Stimulated activated memory B cell treated with anti-CD40 and anti-IgM and Interleukin-4, amounts not matched to agents 10 μg/mL and 1 μg/mL and 100 μg/mL, for 72 hours (primary cell): ENCODE measurements around the gene CNOT11.
"Not testable (repeated sequence)": the region's sequence is repeated elsewhere in the genome, so short reads cannot be mapped to it uniquely, and the experiment has no call there.

Source experiments
- ATAC-seq: fragments of 150-1000 bp; cut with Tn5 transposase; 2 replicates; pipeline ENCODE4 v1.10.0; 2021
- H3K27ac Mint-ChIP-seq: one replicate; pipeline ENCODE4 v1.8.0; 2022; ENCODE audit warnings: mild to moderate bottlenecking, mixed read lengths
- H3K27me3 Mint-ChIP-seq: one replicate; pipeline ENCODE4 v1.8.0; 2022; ENCODE audit warnings: mixed read lengths
- H3K36me3 Mint-ChIP-seq: one replicate; pipeline ENCODE4 v1.8.0; 2022; ENCODE audit warnings: mixed read lengths
- H3K4me1 Mint-ChIP-seq: one replicate; pipeline ENCODE4 v1.8.0; 2022; ENCODE audit warnings: mixed read lengths
- H3K4me3 Mint-ChIP-seq: one replicate; pipeline ENCODE4 v1.8.0; 2022; ENCODE audit warnings: mild to moderate bottlenecking, moderate library complexity, mixed read lengths
- H3K9me3 Mint-ChIP-seq: one replicate; pipeline ENCODE4 v1.8.0; 2022; ENCODE audit warnings: mixed read lengths

Gene CNOT11

GRCh38 chr2:101307950-101308431 is 55.3 kb downstream of the CNOT11 start:
- peak; percentile 53 for ATAC-seq
- Mint-ChIP-seq H3K9me3 (no peaks in the 10 kb centered on the region), H3K36me3 (peaks cover 18% of the 10 kb centered on the region), H3K27ac (peak overlapping the region; percentile 83), H3K4me1 (peaks cover 61% of the 10 kb centered on the region), H3K27me3 (no peaks in the 10 kb centered on the region), H3K4me3 (peak overlapping the region; percentile 87)

DNA sequence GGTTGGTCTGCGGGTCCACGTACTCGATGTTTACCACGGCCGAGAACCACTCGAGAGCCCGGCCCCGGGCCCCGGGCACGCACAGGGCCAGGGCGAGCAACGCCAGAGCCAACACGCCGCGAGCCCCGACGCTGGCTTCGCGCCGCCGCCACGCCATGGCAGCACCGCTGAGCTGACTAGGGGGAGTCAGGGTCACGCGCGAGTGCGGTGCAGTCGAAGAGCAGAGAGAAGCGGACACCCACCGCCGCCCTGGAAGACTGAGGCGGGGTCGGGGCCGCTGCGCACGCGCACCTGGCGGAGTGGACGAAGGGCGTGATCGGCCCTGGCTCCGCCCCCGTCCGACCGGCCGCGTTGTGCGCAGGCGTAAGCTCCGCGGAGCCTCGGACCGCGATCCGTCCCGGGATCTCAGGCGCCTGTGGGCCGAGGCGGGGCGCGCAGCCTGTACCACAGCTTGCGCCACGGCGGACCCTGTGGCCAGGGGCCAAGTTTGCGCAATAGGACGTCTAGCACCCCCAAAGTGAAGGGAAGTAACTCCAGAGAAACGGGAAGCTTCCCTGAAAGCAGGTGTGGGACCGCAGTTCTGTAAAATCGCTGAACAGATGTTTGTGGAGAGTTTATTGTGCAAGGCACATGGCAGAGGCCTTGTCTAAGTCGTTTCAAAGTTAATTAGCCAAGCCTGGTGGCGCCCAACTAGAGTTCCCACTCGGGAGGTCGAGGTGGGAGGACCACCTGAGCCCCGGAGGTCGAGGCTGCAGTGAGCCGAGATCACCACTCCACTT is 55.9 kb downstream of the CNOT11 start, which contains the start of gene RNF149:
RNF149 (minus strand) TSS at position 270 of the 779 bp plus-strand sequence; CDS start at position 157, 113 bp downstream.
- no peaks in the 10 kb centered on the region for H3K9me3 Mint-ChIP-seq

GRCh38 chr2:101310090-101310833 is 57.6 kb downstream of the CNOT11 start:
- Mint-ChIP-seq H3K27me3 (no peaks in the 10 kb centered on the region), H3K4me1 (peaks cover 47% of the 10 kb centered on the region), H3K27ac (peak overlapping the region; percentile 71), H3K4me3 (no peak overlapping the region), H3K9me3 (no peaks in the 10 kb centered on the region), H3K36me3 (peaks cover 8% of the 10 kb centered on the region)
- ATAC-seq, result no peak

More for the DNA sequence above, 55.9 kb downstream of the CNOT11 start, which contains the start of gene RNF149:
- Mint-ChIP-seq H3K27me3 (no peaks in the 10 kb centered on the region), H3K4me3 (peak within 1 kb of the TSS; percentile 87), H3K4me1 (peaks cover 58% of the 10 kb centered on the region), H3K27ac (peak within 1 kb of the TSS; percentile 83), H3K36me3 (peaks cover 17% of the 10 kb centered on the region)
- ATAC-seq, result peak; percentile 89

DNA sequence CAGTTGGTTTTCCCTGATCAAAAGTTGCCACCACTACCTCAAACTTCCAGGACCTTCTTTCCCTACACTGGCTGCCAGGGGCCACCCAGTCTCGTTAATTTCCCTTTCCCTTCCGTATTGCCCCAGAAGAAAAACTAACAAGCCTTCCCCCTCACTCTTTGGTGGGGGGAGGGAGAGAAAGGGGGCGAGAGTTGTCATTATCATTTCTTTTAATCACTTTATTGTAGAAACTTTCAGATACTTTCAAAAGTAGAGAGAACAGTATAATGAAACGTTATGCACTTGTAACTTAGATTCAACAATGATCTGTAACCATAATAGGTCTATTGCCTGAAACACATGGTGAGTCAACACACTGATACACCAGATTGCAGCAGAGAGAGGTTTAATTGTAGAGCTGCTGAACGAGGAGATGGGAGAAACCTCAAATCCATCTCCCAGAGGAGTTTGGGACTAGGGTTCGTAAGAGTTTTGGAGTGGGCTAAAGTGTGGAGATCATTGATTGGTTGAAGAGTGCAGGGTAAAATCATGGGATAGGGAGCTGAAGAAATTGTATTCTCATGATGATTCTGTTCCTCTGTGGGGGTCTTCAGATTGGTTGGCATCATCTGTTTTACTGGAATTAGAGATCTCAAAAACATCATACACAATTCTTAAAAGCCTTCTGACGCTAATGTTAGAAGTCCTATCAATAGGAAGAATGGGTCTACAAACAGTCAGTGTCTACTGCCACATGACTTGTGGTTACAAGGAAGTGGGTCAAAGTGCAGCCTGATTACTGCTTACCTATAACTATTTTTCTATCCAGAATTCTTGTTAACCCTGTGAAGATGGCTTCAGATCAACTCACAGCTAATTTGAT is 58.4 kb downstream of the CNOT11 start:
- no peaks in the 10 kb centered on the region for H3K27me3 Mint-ChIP-seq
- peaks cover 5% of the 10 kb centered on the region for H3K36me3 Mint-ChIP-seq
- no peak for ATAC-seq
- peak overlapping the region; percentile 71 for H3K27ac Mint-ChIP-seq
- H3K9me3 Mint-ChIP-seq, result no peaks in the 10 kb centered on the region
- peak overlapping the region; percentile 31 for H3K4me3 Mint-ChIP-seq
- peaks cover 39% of the 10 kb centered on the region for H3K4me1 Mint-ChIP-seq

GRCh38 chr2:101311696-101312017 is 59.0 kb downstream of the CNOT11 start:
- no peak for ATAC-seq
- H3K27me3 Mint-ChIP-seq, result no peaks in the 10 kb centered on the region
- H3K27ac Mint-ChIP-seq, result peak overlapping the region; percentile 71
- peak overlapping the region; percentile 31 for H3K4me3 Mint-ChIP-seq
- H3K36me3 Mint-ChIP-seq, result peaks cover 2% of the 10 kb centered on the region
- H3K4me1 Mint-ChIP-seq, result peaks cover 33% of the 10 kb centered on the region
- H3K9me3 Mint-ChIP-seq, result no peaks in the 10 kb centered on the region

DNA sequence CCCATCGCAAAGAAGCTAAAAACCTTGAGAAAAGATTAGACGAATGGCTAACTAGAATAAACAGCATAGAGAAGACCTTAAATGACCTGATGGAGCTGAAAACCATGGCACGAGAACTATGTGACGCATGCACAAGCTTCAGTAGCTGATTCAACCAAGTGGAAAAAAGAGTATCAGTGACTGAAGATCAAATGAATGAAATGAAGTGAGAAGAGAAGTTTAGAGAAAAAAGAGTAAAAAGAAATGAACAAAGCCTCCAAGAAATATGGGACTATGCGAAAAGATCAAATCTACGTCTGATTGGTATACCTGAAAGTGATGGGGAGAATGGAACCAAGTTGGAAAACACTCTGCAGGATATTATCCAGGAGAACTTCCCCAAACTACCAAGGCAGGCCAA is 63.9 kb downstream of the CNOT11 start:
- H3K27ac Mint-ChIP-seq, H3K27me3 Mint-ChIP-seq, H3K9me3 Mint-ChIP-seq, H3K36me3 Mint-ChIP-seq, H3K4me3 Mint-ChIP-seq, ATAC-seq: not testable (repeated sequence)
- peaks cover 11% of the 10 kb centered on the region for H3K4me1 Mint-ChIP-seq
